OCI-LY3 (cell line): ENCODE measurements around the gene TAF11.

Experiments
- EZH2phosphoT487 ChIP-seq: fragments of 200-600 bp; shearing (Covaris generic); IDR thresholded peaks from 2 replicates; pipeline ENCODE4 v1.6.1; 2018; ENCODE audit warnings: antibody characterized with exemption, mixed run types, low read depth
- TF ChIP-seq, protein P1 (sequence below): fragments of 200-600, 300-600 bp; sonication (generic); IDR thresholded peaks from 2 replicates; pipeline ENCODE4 v1.5.1; 2014; ENCODE audit warnings: antibody characterized with exemption, low read length, low read depth

GRCh38 chr6:34901930-34902329 lies 14.1 kb upstream of the TAF11 start:
- TF ChIP-seq, protein P1, sequence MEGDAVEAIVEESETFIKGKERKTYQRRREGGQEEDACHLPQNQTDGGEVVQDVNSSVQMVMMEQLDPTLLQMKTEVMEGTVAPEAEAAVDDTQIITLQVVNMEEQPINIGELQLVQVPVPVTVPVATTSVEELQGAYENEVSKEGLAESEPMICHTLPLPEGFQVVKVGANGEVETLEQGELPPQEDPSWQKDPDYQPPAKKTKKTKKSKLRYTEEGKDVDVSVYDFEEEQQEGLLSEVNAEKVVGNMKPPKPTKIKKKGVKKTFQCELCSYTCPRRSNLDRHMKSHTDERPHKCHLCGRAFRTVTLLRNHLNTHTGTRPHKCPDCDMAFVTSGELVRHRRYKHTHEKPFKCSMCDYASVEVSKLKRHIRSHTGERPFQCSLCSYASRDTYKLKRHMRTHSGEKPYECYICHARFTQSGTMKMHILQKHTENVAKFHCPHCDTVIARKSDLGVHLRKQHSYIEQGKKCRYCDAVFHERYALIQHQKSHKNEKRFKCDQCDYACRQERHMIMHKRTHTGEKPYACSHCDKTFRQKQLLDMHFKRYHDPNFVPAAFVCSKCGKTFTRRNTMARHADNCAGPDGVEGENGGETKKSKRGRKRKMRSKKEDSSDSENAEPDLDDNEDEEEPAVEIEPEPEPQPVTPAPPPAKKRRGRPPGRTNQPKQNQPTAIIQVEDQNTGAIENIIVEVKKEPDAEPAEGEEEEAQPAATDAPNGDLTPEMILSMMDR: no peak
- no peak for TF ChIP-seq EZH2phosphoT487
